MM.1S (cell line): ENCODE measurements around the gene C9orf152.

ENCODE experiments used
- DNase-seq: peaks from one replicate; pipeline ENCODE4 v3.0.0-alpha.2; 2015
- H2AFZ ChIP-seq: fragments of 300-600 bp; sonication (generic); 2 replicates; pipeline ENCODE4 v1.6.0; 2016; ENCODE audit warnings: antibody characterized with exemption, low read length
- H3F3A ChIP-seq: fragments of 300-600 bp; sonication (generic); 2 replicates; pipeline ENCODE4 v1.6.1; 2016; ENCODE audit warnings: mild to moderate bottlenecking, antibody characterized with exemption, low read length, moderate library complexity, mixed read lengths; ENCODE audit not compliant: insufficient read depth
- H3K27ac ChIP-seq: fragments of 300-600 bp; sonication (generic); 2 replicates; pipeline ENCODE4 v1.5.1; 2016; ENCODE audit warnings: mild to moderate bottlenecking, low read length
- H3K27me3 ChIP-seq: fragments of 300-600 bp; sonication (generic); replicated peaks from 2 replicates; pipeline ENCODE4 v1.6.0; 2016; ENCODE audit warnings: low read length; ENCODE audit not compliant: insufficient read depth
- H3K36me3 ChIP-seq: fragments of 300-600 bp; sonication (generic); replicated peaks from 2 replicates; pipeline ENCODE4 v1.6.1; 2016; ENCODE audit warnings: mild to moderate bottlenecking, low read length, mixed read lengths; ENCODE audit not compliant: insufficient read depth
- H3K4me1 ChIP-seq: fragments of 300-600 bp; sonication (generic); 2 replicates; pipeline ENCODE4 v1.6.1; 2016; ENCODE audit warnings: low read length, mixed read lengths
- H3K4me2 ChIP-seq: fragments of 300-600 bp; sonication (generic); 2 replicates; pipeline ENCODE4 v1.6.0; 2016; ENCODE audit warnings: low read depth, low read length
- H3K4me3 ChIP-seq: fragments of 300-600 bp; sonication (generic); 2 replicates; pipeline ENCODE4 v1.5.1; 2016; ENCODE audit warnings: low read length, mixed read lengths
- H3K79me2 ChIP-seq: fragments of 300-600 bp; sonication (generic); 2 replicates; pipeline ENCODE4 v1.6.1; 2016; ENCODE audit warnings: mixed run types, low read length, mixed read lengths
- H3K9ac ChIP-seq: fragments of 300-600 bp; sonication (generic); 2 replicates; pipeline ENCODE4 v1.6.1; 2016; ENCODE audit warnings: low read length, mixed read lengths
- H3K9me2 ChIP-seq: fragments of 300-600 bp; sonication (generic); replicated peaks from 2 replicates; pipeline ENCODE4 v1.6.1; 2016; ENCODE audit warnings: mild to moderate bottlenecking, low read length, mixed read lengths; ENCODE audit not compliant: insufficient read depth
- H3K9me3 ChIP-seq: fragments of 300-600 bp; sonication (generic); replicated peaks from 2 replicates; pipeline ENCODE4 v1.6.1; 2016; ENCODE audit warnings: mild to moderate bottlenecking, low read length, mixed read lengths; ENCODE audit not compliant: insufficient read depth
- H4K20me1 ChIP-seq: fragments of 300-600 bp; sonication (generic); 2 replicates; pipeline ENCODE4 v1.6.1; 2016; ENCODE audit warnings: mild to moderate bottlenecking, low read length, moderate library complexity, mixed read lengths; ENCODE audit not compliant: insufficient read depth
- EZH2 ChIP-seq: fragments of 300-600 bp; sonication (generic); optimal IDR thresholded peaks from 2 replicates; pipeline ENCODE3; 2017; ENCODE audit warnings: low read depth, mild to moderate bottlenecking, antibody characterized with exemption, low read length, mixed read lengths
- EZH2phosphoT487 ChIP-seq: fragments of 300-600 bp; sonication (generic); IDR thresholded peaks from 2 replicates; pipeline ENCODE4 v1.6.1; 2018; ENCODE audit warnings: antibody characterized with exemption, low read length
- TF ChIP-seq, protein P1 (sequence below): fragments of 300-600 bp; sonication (generic); IDR thresholded peaks from 2 replicates; pipeline ENCODE4 v1.5.1; 2016; ENCODE audit warnings: antibody characterized with exemption, low read length, mixed read lengths

C9orf152 gene

DNA sequence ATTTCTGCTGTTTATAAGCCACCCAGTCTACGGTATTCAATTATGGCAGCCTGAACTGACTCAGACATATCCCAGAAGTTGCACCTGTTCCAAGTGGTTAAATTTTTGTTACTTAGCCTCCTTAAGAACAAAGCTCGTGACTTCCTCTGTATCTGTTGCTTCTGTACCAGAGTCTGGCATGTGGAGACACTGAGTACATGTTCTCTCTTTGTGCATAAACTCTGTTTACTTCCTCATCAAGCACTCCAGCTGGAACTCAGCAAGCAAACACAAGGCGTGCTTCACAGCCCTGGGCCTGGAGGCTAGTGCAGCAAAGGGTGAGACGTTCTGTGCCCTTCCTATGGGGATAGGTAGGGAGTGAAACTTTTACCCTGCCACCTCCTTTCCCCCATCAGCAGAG lies 19.0 kb downstream of the C9orf152 start:
- no peak for DNase-seq

GRCh38 chr9:110188101-110188500 lies 19.9 kb downstream of the C9orf152 start:
- H3K27ac ChIP-seq, result no peak overlapping the region
- DNase-seq, result no peak
- no peaks in the 10 kb centered on the region for H3K79me2 ChIP-seq
- H4K20me1 ChIP-seq, result no peaks in the 10 kb centered on the region
- no peaks in the 10 kb centered on the region for H3K9me2 ChIP-seq
- H3K9me3 ChIP-seq, result no peaks in the 10 kb centered on the region
- no peaks in the 10 kb centered on the region for H3K36me3 ChIP-seq
- H3F3A ChIP-seq, result peaks cover 8% of the 10 kb centered on the region
- no peak overlapping the region for H3K4me3 ChIP-seq
- H3K9ac ChIP-seq, result no peak overlapping the region
- H3K27me3 ChIP-seq, result no peaks in the 10 kb centered on the region
- no peak for TF ChIP-seq EZH2phosphoT487
- TF ChIP-seq EZH2, result no peak
- TF ChIP-seq, protein P1, sequence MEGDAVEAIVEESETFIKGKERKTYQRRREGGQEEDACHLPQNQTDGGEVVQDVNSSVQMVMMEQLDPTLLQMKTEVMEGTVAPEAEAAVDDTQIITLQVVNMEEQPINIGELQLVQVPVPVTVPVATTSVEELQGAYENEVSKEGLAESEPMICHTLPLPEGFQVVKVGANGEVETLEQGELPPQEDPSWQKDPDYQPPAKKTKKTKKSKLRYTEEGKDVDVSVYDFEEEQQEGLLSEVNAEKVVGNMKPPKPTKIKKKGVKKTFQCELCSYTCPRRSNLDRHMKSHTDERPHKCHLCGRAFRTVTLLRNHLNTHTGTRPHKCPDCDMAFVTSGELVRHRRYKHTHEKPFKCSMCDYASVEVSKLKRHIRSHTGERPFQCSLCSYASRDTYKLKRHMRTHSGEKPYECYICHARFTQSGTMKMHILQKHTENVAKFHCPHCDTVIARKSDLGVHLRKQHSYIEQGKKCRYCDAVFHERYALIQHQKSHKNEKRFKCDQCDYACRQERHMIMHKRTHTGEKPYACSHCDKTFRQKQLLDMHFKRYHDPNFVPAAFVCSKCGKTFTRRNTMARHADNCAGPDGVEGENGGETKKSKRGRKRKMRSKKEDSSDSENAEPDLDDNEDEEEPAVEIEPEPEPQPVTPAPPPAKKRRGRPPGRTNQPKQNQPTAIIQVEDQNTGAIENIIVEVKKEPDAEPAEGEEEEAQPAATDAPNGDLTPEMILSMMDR, result no peak
- no peak overlapping the region for H2AFZ ChIP-seq
- H3K4me2 ChIP-seq, result no peak overlapping the region
- peaks cover 11% of the 10 kb centered on the region for H3K4me1 ChIP-seq

More for the DNA sequence above, 19.0 kb downstream of the C9orf152 start:
- H4K20me1 ChIP-seq, result no peaks in the 10 kb centered on the region
- no peak for TF ChIP-seq EZH2
- TF ChIP-seq, protein P1, result no peak
- no peak for TF ChIP-seq EZH2phosphoT487
- no peaks in the 10 kb centered on the region for H3K9me3 ChIP-seq
- no peak overlapping the region for H3K9ac ChIP-seq
- no peaks in the 10 kb centered on the region for H3K79me2 ChIP-seq
- no peak overlapping the region for H3K4me3 ChIP-seq
- H3K36me3 ChIP-seq, result no peaks in the 10 kb centered on the region
- no peaks in the 10 kb centered on the region for H3K9me2 ChIP-seq
- peaks cover 16% of the 10 kb centered on the region for H3F3A ChIP-seq
- no peaks in the 10 kb centered on the region for H3K27me3 ChIP-seq
- H2AFZ ChIP-seq, result no peak overlapping the region
- peaks cover 15% of the 10 kb centered on the region for H3K4me1 ChIP-seq
- H3K27ac ChIP-seq, result no peak overlapping the region
- no peak overlapping the region for H3K4me2 ChIP-seq

DNA sequence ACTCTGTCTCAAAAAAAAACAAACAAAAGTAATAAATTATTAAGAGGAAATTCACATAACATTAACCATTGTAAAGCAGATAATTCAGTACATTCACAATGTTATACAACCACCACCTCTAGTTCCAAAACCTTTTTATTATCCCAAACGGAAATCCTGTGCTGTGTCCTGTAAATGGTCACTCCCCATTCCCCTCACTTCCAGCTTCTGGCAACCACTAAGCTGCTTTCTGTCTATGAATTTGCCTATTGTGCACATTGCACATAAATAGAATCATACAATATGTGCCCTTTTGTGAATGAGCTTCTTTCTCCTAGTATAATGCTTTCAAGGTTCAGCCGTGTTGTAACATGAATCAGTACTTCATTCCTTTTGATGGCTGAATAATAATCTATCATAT lies 20.8 kb downstream of the C9orf152 start:
- Histone ChIP-seq H3K4me1 (peaks cover 3% of the 10 kb centered on the region; the same call in 1 of the 2 replicates), H3K9me3 (no peaks in the 10 kb centered on the region), H3K9ac (no peak overlapping the region), H3K4me3 (no peak overlapping the region), H3K79me2 (no peaks in the 10 kb centered on the region), H3K9me2 (no peaks in the 10 kb centered on the region), H3K27ac (no peak overlapping the region), H3F3A (no peaks in the 10 kb centered on the region; the same call in 1 of the 2 replicates), H3K4me2 (no peak overlapping the region), H3K36me3 (no peaks in the 10 kb centered on the region), H2AFZ (no peak overlapping the region), H4K20me1 (no peaks in the 10 kb centered on the region), H3K27me3 (no peaks in the 10 kb centered on the region)
- no peak for DNase-seq
- TF ChIP-seq EZH2phosphoT487 (no peak), EZH2 (no peak)
- TF ChIP-seq, protein P1, result no peak
